ENCODE data around the gene COX20.

- no peak for TF ChIP-seq CTCF (IDR thresholded peaks at IDR 0.05)
- no peak for TF ChIP-seq POLR2A (IDR thresholded peaks at IDR 0.05)
These were observed 46.3 kb downstream of the COX20 start for GRCh38 chr1:244881552-244882280.
